Left kidney (tissue), 2 donors: ENCODE data around the gene FOXJ3. TPM values are rescaled to one million over a fixed set of nuclear protein-coding genes. Genes with fewer than 3 reads are reported as not detected.

ENCODE experiments used
- DNase-seq: peaks from one replicate; pipeline ENCODE4 v3.0.0-alpha.2; 2013
- polyA plus RNA-seq: library from polyadenylated mRNA; unstranded; fragments of 120-200 nt; gene quantifications from one replicate; pipeline ENCODE4 v1.2.1, GENCODE V29; 2013; ENCODE audit not compliant: insufficient read length

FOXJ3 gene
- polyA plus RNA-seq, 1 donor = 58.1 TPM

DNA sequence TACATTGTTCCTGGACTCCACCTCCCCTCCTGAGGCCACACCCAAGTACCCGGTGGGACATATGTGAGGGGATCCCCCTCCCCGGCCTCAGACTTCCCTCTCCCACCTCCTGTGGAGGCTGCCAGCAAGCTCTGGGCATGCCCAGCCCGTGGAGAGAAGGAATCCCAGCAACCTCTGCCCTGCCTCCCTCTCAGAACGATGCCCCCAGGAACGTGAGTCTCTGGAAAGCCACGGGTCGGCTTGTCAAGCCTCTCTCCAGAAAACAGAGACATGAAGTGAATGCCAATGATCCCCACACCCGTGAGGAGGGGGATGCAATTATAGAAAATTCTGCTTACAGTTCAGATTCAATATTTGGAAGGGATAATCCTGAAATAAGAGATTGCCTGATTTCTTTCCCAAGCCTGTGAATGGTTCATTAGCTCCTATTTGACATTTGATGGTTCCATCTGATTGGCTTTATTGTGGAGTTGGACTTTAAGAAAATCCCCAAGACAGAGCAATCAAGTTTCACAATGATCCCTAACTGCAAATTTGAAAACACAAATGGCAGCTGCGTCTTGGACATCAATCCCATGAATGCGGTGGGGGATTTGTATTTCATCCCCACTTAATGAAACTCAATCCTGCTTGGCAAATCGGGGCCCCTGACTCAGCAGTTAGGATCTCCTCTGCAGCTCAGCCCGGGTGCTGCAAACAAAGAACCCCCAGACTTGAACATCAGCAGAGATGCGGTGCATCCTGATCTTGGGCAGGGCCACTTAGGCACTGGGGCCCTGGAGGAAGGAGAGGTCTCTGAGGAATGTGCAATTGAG is 190.9 kb downstream of the FOXJ3 start:
- no peak for DNase-seq

- DNase-seq = no peak
These were observed 191.9 kb downstream of the FOXJ3 start for GRCh38 chr1:42142894-42143675.

DNA sequence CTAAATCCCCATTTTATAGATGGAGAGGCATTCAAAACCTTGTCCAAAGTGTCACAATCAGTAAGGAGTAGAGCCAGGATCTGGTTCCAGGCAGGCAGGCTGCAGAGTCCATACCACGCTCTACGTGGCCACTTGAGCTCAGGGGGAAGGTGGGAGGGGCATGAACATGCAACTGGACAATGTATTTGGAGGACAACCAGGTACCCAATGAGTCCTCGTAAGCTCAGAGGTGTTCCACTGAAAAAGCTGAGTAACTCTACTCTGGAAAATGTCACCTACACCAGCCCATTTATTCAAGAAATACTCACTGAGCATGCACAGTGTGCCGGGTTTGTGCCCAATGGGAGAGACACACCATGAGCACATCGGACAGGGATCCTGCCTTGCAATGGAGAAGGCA is 193.1 kb downstream of the FOXJ3 start:
- DNase-seq = no peak

DNA sequence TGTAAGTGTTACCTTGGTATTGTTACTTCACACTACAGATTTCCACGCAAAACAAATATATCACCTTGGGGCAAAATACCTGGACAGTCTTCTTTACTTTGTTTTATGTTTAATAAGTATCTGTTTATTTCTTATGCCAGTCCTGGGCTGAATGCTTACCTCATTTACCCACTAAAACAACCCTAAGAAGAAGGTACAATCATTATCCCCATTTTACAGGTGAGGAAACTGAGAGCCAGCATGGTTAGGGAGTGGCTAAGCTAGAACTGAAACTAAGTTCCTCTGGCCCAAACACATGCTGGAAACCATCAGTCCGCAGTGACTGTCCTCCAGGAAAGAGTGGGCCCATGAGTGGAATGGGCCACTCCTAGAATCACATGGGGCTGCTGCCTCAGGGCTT is 194.8 kb downstream of the FOXJ3 start:
- DNase-seq = no peak

GRCh38 chr1:42139444-42139843 is 195.6 kb downstream of the FOXJ3 start:
- DNase-seq = no peak

GRCh38 chr1:42138586-42138985 is 196.4 kb downstream of the FOXJ3 start:
- DNase-seq = no peak

- DNase-seq = no peak
These were observed 197.3 kb downstream of the FOXJ3 start for GRCh38 chr1:42137766-42138165.

DNA sequence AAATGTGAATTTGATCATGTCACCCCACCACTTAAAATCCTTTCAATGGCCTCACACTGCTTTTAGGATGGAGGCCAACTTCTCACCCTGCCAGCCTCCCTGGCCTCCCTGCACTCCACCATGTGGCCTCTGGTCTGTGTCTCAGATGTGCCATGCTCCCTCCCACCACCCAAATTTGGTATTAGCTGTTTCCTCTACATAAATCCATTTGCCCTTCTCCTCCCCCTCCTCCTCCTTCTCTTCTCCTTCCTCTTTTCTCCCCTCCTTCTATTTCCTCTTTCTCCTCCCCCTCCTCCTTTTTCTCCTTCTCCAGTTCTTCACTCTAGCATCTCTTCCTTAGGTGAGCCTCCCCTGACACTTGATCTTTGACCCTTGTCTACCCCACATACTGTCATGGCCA is 198.6 kb downstream of the FOXJ3 start:
- no peak for DNase-seq

GRCh38 chr1:42135426-42135825 is 199.6 kb downstream of the FOXJ3 start:
- no peak for DNase-seq

DNA sequence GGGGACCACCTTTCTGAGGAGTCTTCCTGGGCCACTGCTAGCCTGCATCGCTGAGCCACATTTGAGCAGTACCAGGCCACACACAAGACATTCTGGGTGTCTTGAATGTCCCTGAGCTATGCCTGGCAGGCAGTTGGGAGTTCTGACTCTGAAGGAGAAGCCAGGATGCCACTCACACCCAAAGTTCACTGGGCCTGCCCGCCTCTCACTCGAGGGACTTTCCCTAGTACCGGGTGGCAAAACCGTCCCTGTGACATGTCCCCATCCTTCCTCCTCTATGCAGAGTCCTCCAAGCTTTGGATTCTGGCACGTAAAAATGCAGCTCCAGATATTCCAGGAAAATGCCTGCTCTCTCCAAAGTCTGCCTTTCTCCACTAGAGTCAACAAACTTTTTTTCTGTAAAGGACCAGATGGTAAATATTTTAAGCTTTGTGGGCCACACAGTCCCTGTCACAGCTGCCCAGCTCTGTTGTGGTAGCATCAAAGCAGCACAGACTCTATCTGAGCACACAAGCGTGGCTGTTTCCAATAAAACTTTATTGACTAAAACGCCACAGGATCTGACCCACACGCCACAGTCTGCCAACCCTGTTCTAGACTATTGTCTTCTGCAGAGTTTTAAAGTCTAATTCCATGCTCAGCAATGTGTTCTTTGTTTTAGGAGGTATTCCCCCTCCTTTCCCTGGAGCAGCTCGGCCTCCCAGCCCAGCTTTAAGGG is 201.1 kb downstream of the FOXJ3 start:
- no peak for DNase-seq

GRCh38 chr1:42133390-42133789 is 201.6 kb downstream of the FOXJ3 start:
- DNase-seq = no peak

DNA sequence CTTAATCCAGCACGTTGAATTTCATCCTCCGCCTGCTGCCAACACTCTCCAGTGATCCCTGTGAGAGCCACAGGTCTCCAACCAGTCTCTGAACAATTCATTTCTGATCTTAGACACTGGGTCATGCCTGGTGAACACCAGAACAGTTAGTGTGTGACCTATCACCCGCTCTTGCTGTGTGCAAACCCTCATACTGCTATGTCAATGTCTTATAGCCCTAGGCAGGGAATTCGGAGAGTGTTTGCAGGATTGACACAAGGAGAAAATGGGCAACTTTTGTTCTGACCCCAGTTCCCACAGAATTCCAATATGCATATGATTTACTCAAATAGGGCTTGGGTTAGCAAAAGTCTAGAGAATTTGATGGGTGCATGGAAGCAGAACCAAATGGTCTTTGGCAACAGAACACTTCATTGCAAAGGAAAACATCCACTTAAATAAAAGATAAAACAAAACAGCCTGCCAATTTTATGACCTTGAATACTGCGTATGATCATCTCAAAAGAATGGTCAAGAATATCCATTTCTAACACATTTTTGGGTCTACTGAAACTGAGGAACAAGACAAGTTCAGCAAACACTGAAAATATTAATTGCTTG is 204.9 kb downstream of the FOXJ3 start:
- DNase-seq = no peak

GRCh38 chr1:42128964-42129363 is 206.1 kb downstream of the FOXJ3 start:
- no peak for DNase-seq

DNA sequence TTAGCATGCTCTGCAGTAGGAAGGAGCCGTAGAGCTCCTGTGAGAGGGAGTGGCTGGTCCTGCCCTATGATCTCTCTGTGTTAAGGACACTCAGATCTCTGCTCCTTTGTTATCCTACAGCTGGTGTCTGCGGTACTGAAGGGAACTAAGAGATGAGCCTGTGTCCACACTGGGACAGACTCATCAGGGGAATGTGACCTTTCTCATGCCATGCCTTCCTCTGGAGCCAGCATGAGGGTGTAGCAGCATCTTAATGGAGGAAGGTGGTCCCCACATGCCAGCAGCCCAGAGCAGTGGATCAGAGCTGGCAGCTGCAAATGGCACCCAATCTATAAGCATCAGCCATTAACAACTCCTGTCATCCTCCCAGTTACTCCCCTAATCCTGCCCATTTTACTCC is 206.5 kb downstream of the FOXJ3 start:
- DNase-seq = no peak

DNA sequence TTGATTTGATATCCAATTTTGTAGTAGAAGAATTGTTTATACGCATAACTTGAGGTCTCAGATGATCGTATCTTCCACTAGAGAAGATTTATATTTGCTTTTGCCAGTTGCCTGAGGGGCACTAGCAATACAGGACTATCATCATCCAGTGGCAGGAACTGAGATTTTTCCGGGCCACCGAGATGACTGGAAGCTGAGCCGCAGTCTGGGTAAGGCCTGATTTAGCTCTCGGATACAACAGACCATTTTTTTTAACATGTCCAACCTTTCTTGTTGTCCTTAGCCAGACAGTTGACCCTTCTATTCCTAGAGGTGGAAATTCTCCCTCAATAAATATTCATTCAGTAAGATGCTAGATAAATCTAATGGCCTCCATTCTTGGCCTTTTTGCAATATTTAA is 207.3 kb downstream of the FOXJ3 start:
- no peak for DNase-seq

Other genes with a start within 250 kb of the FOXJ3 start
- gene GUCA2B, start 181.8 kb downstream of the FOXJ3 start, polyA plus RNA-seq = not detected
- gene GUCA2A, start 170.5 kb downstream of the FOXJ3 start, polyA plus RNA-seq = not detected
- gene RIMKLA, start 45.6 kb upstream of the FOXJ3 start, polyA plus RNA-seq = 0.65 TPM
- 5.1 TPM for gene ZMYND12, start 120.8 kb upstream of the FOXJ3 start, polyA plus RNA-seq
- gene PPCS, start 121.3 kb upstream of the FOXJ3 start, polyA plus RNA-seq = 80.4 TPM
- gene CCDC30, start 128.1 kb upstream of the FOXJ3 start, polyA plus RNA-seq = 26.7 TPM